Keratinocyte (primary cell): ENCODE data around the gene ZNF316. TPM values are rescaled to one million over a fixed set of nuclear protein-coding genes. Genes with fewer than 3 reads are reported as not detected.

ENCODE experiments used
- DNase-seq: peaks from one replicate; pipeline ENCODE4 v3.0.0-alpha.2; 2011; ENCODE audit warnings: low read depth, missing footprints, low spot score
- FAIRE-seq: peaks from 2 replicates; lab custom pipeline; 2011; peaks lifted over from hg19 to GRCh38; lab: Jason Lieb, UNC
- H2AFZ ChIP-seq: 2 replicates; pipeline ENCODE4 v1.6.0; 2012; ENCODE audit warnings: low read length, control low read depth, inconsistent platforms; ENCODE audit not compliant: control insufficient read depth
- H3K27ac ChIP-seq: 2 replicates; pipeline ENCODE4 v1.5.1; 2011; ENCODE audit warnings: low read length; ENCODE audit not compliant: control insufficient read depth, insufficient read depth
- H3K27me3 ChIP-seq: 3 replicates; pipeline ENCODE4 v1.6.0; 2011; ENCODE audit warnings: low read length; ENCODE audit not compliant: control insufficient read depth, insufficient read depth; ENCODE audit errors: extremely low read depth
- H3K36me3 ChIP-seq, 2 experiments: 2 replicates in 1 of 2; 3 replicates in 1 of 2; pipeline ENCODE4 v1.5.1; 2011; ENCODE audit warnings: low read length in 2 of 2, mild to moderate bottlenecking in 1 of 2; ENCODE audit not compliant: control insufficient read depth in 2 of 2, insufficient read depth in 2 of 2; ENCODE audit errors: extremely low read depth in 1 of 2
- H3K4me1 ChIP-seq: 3 replicates; pipeline ENCODE4 v1.5.1; 2011; ENCODE audit warnings: low read length; ENCODE audit not compliant: control insufficient read depth, insufficient read depth; ENCODE audit errors: extremely low read depth
- H3K4me2 ChIP-seq: 3 replicates; pipeline ENCODE4 v1.6.0; 2011; ENCODE audit warnings: low read depth, low read length; ENCODE audit not compliant: control insufficient read depth, insufficient read depth; ENCODE audit errors: extremely low read depth
- H3K4me3 ChIP-seq, 3 experiments: fragments of 200-600 bp in 1 of 3; sonication (generic) in 1 of 3; 2 replicates in 2 of 3; 3 replicates in 1 of 3; pipeline ENCODE4 v1.5.1; 2011 to 2016; ENCODE audit warnings: low read length in 3 of 3, mild to moderate bottlenecking in 3 of 3, control low read depth in 2 of 3, inconsistent platforms in 1 of 3, low read depth in 1 of 3, mixed read lengths in 1 of 3, mixed run types in 1 of 3, moderate library complexity in 1 of 3; ENCODE audit not compliant: control insufficient read depth in 2 of 3, insufficient read depth in 2 of 3; ENCODE audit errors: extremely low read depth in 1 of 3
- H3K79me2 ChIP-seq: 2 replicates; pipeline ENCODE4 v1.6.0; 2012; ENCODE audit warnings: low read length; ENCODE audit not compliant: control insufficient read depth, insufficient read depth
- H3K9ac ChIP-seq: 3 replicates; pipeline ENCODE4 v1.6.0; 2011; ENCODE audit warnings: low read length; ENCODE audit not compliant: control insufficient read depth, insufficient read depth; ENCODE audit errors: extremely low read depth
- H3K9me1 ChIP-seq: 3 replicates; pipeline ENCODE4 v1.6.0; 2011; ENCODE audit warnings: low read length; ENCODE audit not compliant: control insufficient read depth, insufficient read depth; ENCODE audit errors: extremely low read depth
- H3K9me3 ChIP-seq: 2 replicates; pipeline ENCODE4 v1.5.1; 2012; ENCODE audit warnings: low read depth, low read length; ENCODE audit not compliant: control insufficient read depth
- H4K20me1 ChIP-seq: 3 replicates; pipeline ENCODE4 v1.6.0; 2011; ENCODE audit warnings: low read length; ENCODE audit not compliant: control insufficient read depth, insufficient read depth; ENCODE audit errors: extremely low read depth
- CTCF ChIP-seq, 3 experiments: IDR thresholded peaks in 1 of 3; conservative IDR thresholded peaks in 1 of 3; optimal IDR thresholded peaks in 1 of 3; 2 replicates in 2 of 3; 3 replicates in 1 of 3; pipeline versions ENCODE3 to v1.5.1; 2011; ENCODE audit warnings: low read length in 3 of 3, mild to moderate bottlenecking in 3 of 3, moderate library complexity in 2 of 3, control low read depth in 1 of 3, inconsistent platforms in 1 of 3; ENCODE audit not compliant: insufficient read depth in 2 of 3; ENCODE audit errors: extremely low read depth in 1 of 3
- EZH2 ChIP-seq: IDR thresholded peaks from one replicate; pipeline ENCODE4 v1.6.1; 2012; ENCODE audit warnings: inconsistent platforms, mild to moderate bottlenecking, low read length, moderate library complexity
- dilution Hi-C: fragments of 300-500 bp; cut with MboI; formaldehyde crosslinking; loops from one replicate; pipeline ENCODE4 v1.7.0; 2020; ENCODE audit warnings: low sequenced_read_pairs; ENCODE audit not compliant: extremely low pct_ligation_motif_present
- polyA plus RNA-seq, 5 experiments: library from polyadenylated mRNA; depleted of rRNA in 3 of 5; stranded (reverse) in 3 of 5; stranded (forward) in 1 of 5; unstranded in 1 of 5; fragments of >200 nt; gene quantifications; 1 replicate in 1 of 5; 2 replicates in 3 of 5; 3 replicates in 1 of 5; pipeline versions ENCODE4 v1.2.1 to v1.2.3, GENCODE V29; 2011 to 2012; ENCODE audit warnings: missing spikeins in 2 of 5, low read depth in 1 of 5, low replicate concordance in 1 of 5

ZNF316 gene
- polyA plus RNA-seq, 1 donor (not counting 4 experiments of a cell fraction or from before 2014, with no cell fraction given): 5.1 TPM

GRCh38 chr7:6675807-6676405 is 38.8 kb downstream of the ZNF316 start:
- H4K20me1 ChIP-seq: no peaks in the 10 kb centered on the region
- H3K9ac ChIP-seq: no peak overlapping the region
- H3K4me1 ChIP-seq: no peaks in the 10 kb centered on the region
- H3K4me3 ChIP-seq: no peak overlapping the region
- dilution Hi-C loops: no loop called here
- no peak overlapping the region for H3K27ac ChIP-seq
- no peak for DNase-seq
- no peaks in the 10 kb centered on the region for H3K9me1 ChIP-seq
- no peaks in the 10 kb centered on the region for H3K79me2 ChIP-seq
- TF ChIP-seq EZH2: no peak
- TF ChIP-seq CTCF (optimal IDR thresholded peaks at IDR 0.05 in 1 of 3, IDR thresholded peaks at IDR 0.05 in 1 of 3, conservative IDR thresholded peaks at IDR 0.05 in 1 of 3; ENCODE audit: extremely low read depth in 1 of 3, insufficient read depth in 2 of 3, low read length in 3 of 3): no peak
- H3K4me2 ChIP-seq: no peak overlapping the region
- no peaks in the 10 kb centered on the region for H3K27me3 ChIP-seq
- H3K9me3 ChIP-seq: peaks cover 6% of the 10 kb centered on the region
- no peak overlapping the region for H2AFZ ChIP-seq
- H3K36me3 ChIP-seq: no peaks in the 10 kb centered on the region
- FAIRE-seq: no peak

- Histone ChIP-seq H3K9me1 (no peaks in the 10 kb centered on the region), H3K4me3 (no peak overlapping the region), H3K36me3 (no peaks in the 10 kb centered on the region), H2AFZ (no peak overlapping the region), H3K9ac (no peak overlapping the region), H3K27ac (no peak overlapping the region), H3K9me3 (peaks cover 20% of the 10 kb centered on the region), H3K4me1 (no peaks in the 10 kb centered on the region), H3K4me2 (no peak overlapping the region), H3K79me2 (no peaks in the 10 kb centered on the region), H3K27me3 (no peaks in the 10 kb centered on the region), H4K20me1 (no peaks in the 10 kb centered on the region)
- dilution Hi-C loops: no loop called here
- TF ChIP-seq CTCF (optimal IDR thresholded peaks at IDR 0.05 in 1 of 3, IDR thresholded peaks at IDR 0.05 in 1 of 3, conservative IDR thresholded peaks at IDR 0.05 in 1 of 3; ENCODE audit: extremely low read depth in 1 of 3, insufficient read depth in 2 of 3, low read length in 3 of 3): no peak
- no peak for TF ChIP-seq EZH2
- no peak for DNase-seq
- FAIRE-seq: no peak
These were observed 43.0 kb downstream of the ZNF316 start for GRCh38 chr7:6680146-6680545.
